Subcutaneous abdominal adipose tissue (tissue), 5 donors: ENCODE data around the gene CDC37.
"Not testable (repeated sequence)": the region's sequence is repeated elsewhere in the genome, so short reads cannot be mapped to it uniquely, and the experiment has no call there.

Experiments
- H3K27ac ChIP-seq: one replicate; pipeline ENCODE4 v1.7.0; 2013; ENCODE audit warnings: low read depth, mild to moderate bottlenecking, inconsistent platforms, low read length, moderate library complexity
- H3K27me3 ChIP-seq, 5 donors: one replicate each; pipeline ENCODE4 v1.7.0; 2013; ENCODE audit warnings: low read length in 5 of 5, inconsistent platforms in 1 of 5; ENCODE audit not compliant: control insufficient read depth in 5 of 5, insufficient read depth in 4 of 5
- H3K36me3 ChIP-seq, 5 donors: one replicate each; pipeline ENCODE4 v1.7.0; 2013; ENCODE audit warnings: low read length in 5 of 5; ENCODE audit not compliant: control insufficient read depth in 5 of 5, insufficient read depth in 5 of 5
- H3K4me1 ChIP-seq, 5 donors: one replicate each; pipeline ENCODE4 v1.7.0; 2013; ENCODE audit warnings: low read length in 5 of 5, mild to moderate bottlenecking in 3 of 5, moderate library complexity in 1 of 5; ENCODE audit not compliant: control insufficient read depth in 5 of 5, insufficient read depth in 5 of 5
- H3K4me3 ChIP-seq, 5 donors: one replicate each; pipeline ENCODE4 v1.7.0; 2013; ENCODE audit warnings: low read length in 5 of 5, low read depth in 1 of 5
- H3K9ac ChIP-seq, 5 donors: one replicate each; pipeline ENCODE4 v1.7.0; 2013; ENCODE audit warnings: low read length in 5 of 5, mild to moderate bottlenecking in 4 of 5, moderate library complexity in 3 of 5
- H3K9me3 ChIP-seq, 5 donors: one replicate each; pipeline ENCODE4 v1.7.0; 2013; ENCODE audit warnings: low read length in 5 of 5; ENCODE audit not compliant: control insufficient read depth in 5 of 5
- donor health status: healthy.
- donor health status: healthy.
- donor health status: healthy.
- donor health status: healthy.
- donor health status: healthy.

The CDC37 gene

GRCh38 chr19:10419646-10420443 lies 16.5 kb upstream of the CDC37 start:
- Histone ChIP-seq H3K27ac (no peak overlapping the region), H3K9me3 (no peaks in the 10 kb centered on the region), H3K4me3 (peak overlapping the region in 3 of 5 donors; percentile 12 to 38 (median 17)), H3K9ac (no peak overlapping the region), H3K27me3 (peaks cover 49 to 60% (median 54%) of the 10 kb centered on the region in 5 donors), H3K4me1 (peaks cover 0 to 52% (median 36%) of the 10 kb centered on the region in 5 donors), H3K36me3 (no peaks in the 10 kb centered on the region)

- H3K36me3 ChIP-seq, result no peaks in the 10 kb centered on the region
- peaks cover 0 to 46% (median 30%) of the 10 kb centered on the region in 5 donors for H3K4me1 ChIP-seq
- no peak overlapping the region for H3K9ac ChIP-seq
- peaks cover 49 to 60% (median 54%) of the 10 kb centered on the region in 5 donors for H3K27me3 ChIP-seq
- peak overlapping the region in 1 of 5 donors; percentile 38 for H3K4me3 ChIP-seq
- no peaks in the 10 kb centered on the region for H3K9me3 ChIP-seq
- no peak overlapping the region for H3K27ac ChIP-seq
Measured at GRCh38 chr19:10419200-10419645, 15.9 kb upstream of the CDC37 start.

- Histone ChIP-seq H3K36me3 (no peaks in the 10 kb centered on the region), H3K4me3 (no peak overlapping the region), H3K9me3 (no peaks in the 10 kb centered on the region), H3K4me1 (peaks cover 0 to 40% (median 24%) of the 10 kb centered on the region in 5 donors), H3K27me3 (peaks cover 45 to 56% (median 49%) of the 10 kb centered on the region in 5 donors), H3K9ac (no peak overlapping the region), H3K27ac (no peak overlapping the region)
Measured at GRCh38 chr19:10418485-10419199, 15.3 kb upstream of the CDC37 start.

GRCh38 chr19:10418235-10418484 lies 14.8 kb upstream of the CDC37 start:
- Histone ChIP-seq H3K9ac (no peak overlapping the region), H3K27ac (no peak overlapping the region), H3K9me3 (no peaks in the 10 kb centered on the region), H3K27me3 (peaks cover 45 to 53% (median 48%) of the 10 kb centered on the region in 5 donors), H3K36me3 (no peaks in the 10 kb centered on the region), H3K4me3 (no peak overlapping the region), H3K4me1 (peaks cover 0 to 37% (median 23%) of the 10 kb centered on the region in 5 donors)

- H3K27me3 ChIP-seq, result peaks cover 45 to 51% (median 48%) of the 10 kb centered on the region in 5 donors
- no peak overlapping the region for H3K27ac ChIP-seq
- peaks cover 0 to 37% (median 23%) of the 10 kb centered on the region in 5 donors for H3K4me1 ChIP-seq
- no peak overlapping the region for H3K4me3 ChIP-seq
- H3K9ac ChIP-seq, result no peak overlapping the region
- H3K36me3 ChIP-seq, result no peaks in the 10 kb centered on the region
- H3K9me3 ChIP-seq, result no peaks in the 10 kb centered on the region
Measured at GRCh38 chr19:10417541-10418234, 14.3 kb upstream of the CDC37 start.

GRCh38 chr19:10416380-10417257 lies 13.3 kb upstream of the CDC37 start:
- peak overlapping the region in 4 of 5 donors; percentile 6 to 77 (median 69) for H3K9ac ChIP-seq
- no peaks in the 10 kb centered on the region for H3K9me3 ChIP-seq
- H3K4me1 ChIP-seq, result peaks cover 0 to 37% (median 26%) of the 10 kb centered on the region in 5 donors
- H3K27me3 ChIP-seq, result peaks cover 37 to 41% (median 40%) of the 10 kb centered on the region in 5 donors
- peak overlapping the region; percentile 63 to 77 (median 64) for H3K4me3 ChIP-seq
- H3K36me3 ChIP-seq, result no peaks in the 10 kb centered on the region
- H3K27ac ChIP-seq, result no peak overlapping the region

- peak overlapping the region in 4 of 5 donors; percentile 6 to 77 (median 69) for H3K9ac ChIP-seq
- H3K9me3 ChIP-seq, result no peaks in the 10 kb centered on the region
- peaks cover 31 to 35% (median 34%) of the 10 kb centered on the region in 5 donors for H3K27me3 ChIP-seq
- no peak overlapping the region for H3K27ac ChIP-seq
- no peaks in the 10 kb centered on the region for H3K36me3 ChIP-seq
- H3K4me3 ChIP-seq, result peak overlapping the region; percentile 63 to 77 (median 64)
- H3K4me1 ChIP-seq, result peaks cover 0 to 33% (median 26%) of the 10 kb centered on the region in 5 donors
Measured at GRCh38 chr19:10416083-10416379, 12.7 kb upstream of the CDC37 start.

- peaks cover 0 to 29% (median 12%) of the 10 kb centered on the region in 5 donors for H3K4me1 ChIP-seq
- no peaks in the 10 kb centered on the region for H3K9me3 ChIP-seq
- H3K27ac ChIP-seq, result no peak overlapping the region
- no peaks in the 10 kb centered on the region for H3K36me3 ChIP-seq
- no peak overlapping the region for H3K4me3 ChIP-seq
- no peak overlapping the region for H3K9ac ChIP-seq
- peaks cover 8 to 16% (median 12%) of the 10 kb centered on the region in 5 donors for H3K27me3 ChIP-seq
Measured at GRCh38 chr19:10412257-10412977, 9.1 kb upstream of the CDC37 start.

GRCh38 chr19:10411224-10411623 lies 7.9 kb upstream of the CDC37 start:
- not testable (repeated sequence) for H3K9me3 ChIP-seq, H3K36me3 ChIP-seq, H3K27me3 ChIP-seq, H3K4me3 ChIP-seq, H3K9ac ChIP-seq, H3K27ac ChIP-seq
- peaks cover 0 to 24% (median 7%) of the 10 kb centered on the region in 5 donors for H3K4me1 ChIP-seq
